Stimulated activated naive CD4-positive, alpha-beta T cell treated with Interleukin-2 at 50 U/mL for 16 hours (primary cell): ENCODE results near the gene SNRPD3.
"Not testable (repeated sequence)": the region's sequence is repeated elsewhere in the genome, so short reads cannot be mapped to it uniquely, and the experiment has no call there.

Experiments
- DNase-seq: peaks from one replicate; lab custom pipeline; 2025; lab: John Stamatoyannopoulos, UW

Gene SNRPD3

GRCh38 chr22:24592058-24592850 lies 36.5 kb downstream of the SNRPD3 start:
- no peak for DNase-seq

GRCh38 chr22:24592851-24593558 lies 37.2 kb downstream of the SNRPD3 start, which contains the start of gene LRRC75B:
LRRC75B (minus strand) TSS chr22:24593073; CDS start chr22:24593039, 34 bp downstream.
- no peak for DNase-seq

- not testable (repeated sequence) for DNase-seq
Measured at GRCh38 chr22:24593559-24593835, 37.7 kb downstream of the SNRPD3 start.

GRCh38 chr22:24593836-24594568 lies 38.2 kb downstream of the SNRPD3 start:
- no peak for DNase-seq

- no peak for DNase-seq
Measured at GRCh38 chr22:24594569-24595120, 38.8 kb downstream of the SNRPD3 start.

GRCh38 chr22:24595228-24595627 lies 39.4 kb downstream of the SNRPD3 start:
- no peak for DNase-seq

- DNase-seq = no peak
Measured at GRCh38 chr22:24595863-24596262, 40.1 kb downstream of the SNRPD3 start.

GRCh38 chr22:24597076-24597475 lies 41.3 kb downstream of the SNRPD3 start:
- DNase-seq = not testable (repeated sequence)

GRCh38 chr22:24599514-24599913 lies 43.7 kb downstream of the SNRPD3 start:
- no peak for DNase-seq

GRCh38 chr22:24599958-24600715 lies 44.3 kb downstream of the SNRPD3 start:
- DNase-seq = not testable (repeated sequence)

- DNase-seq = no peak
Measured at GRCh38 chr22:24601217-24602104, 45.7 kb downstream of the SNRPD3 start.

- not testable (repeated sequence) for DNase-seq
Measured at GRCh38 chr22:24602105-24602749, 46.4 kb downstream of the SNRPD3 start.

- DNase-seq = not testable (repeated sequence)
Measured at GRCh38 chr22:24602847-24603769, 47.3 kb downstream of the SNRPD3 start, which contains the start of gene GGT1. GGT1 (plus strand) TSS chr22:24603193; CDS start chr22:24611082, 7,889 bp downstream.

GRCh38 chr22:24603770-24604629 lies 48.2 kb downstream of the SNRPD3 start:
- not testable (repeated sequence) for DNase-seq

- not testable (repeated sequence) for DNase-seq
Measured at GRCh38 chr22:24606340-24606739, 50.5 kb downstream of the SNRPD3 start.

GRCh38 chr22:24607429-24607983 lies 51.7 kb downstream of the SNRPD3 start:
- DNase-seq = peak; percentile 70

- not testable (repeated sequence) for DNase-seq
Measured at GRCh38 chr22:24608327-24608726, 52.5 kb downstream of the SNRPD3 start.
